Esophagus squamous epithelium (tissue), 4 donors: Measurements from ENCODE around the gene BMERB1.

Experiments
- POLR2A ChIP-seq, 4 donors: fragments of 450-650 bp; IDR thresholded peaks; one replicate each; pipeline ENCODE4 v1.6.1; 2017; ENCODE audit warnings: antibody characterized with exemption in 4 of 4, mild to moderate bottlenecking in 4 of 4, moderate library complexity in 3 of 4
- TF ChIP-seq, protein P1 (sequence below), 6 experiments: fragments of 450-650 bp in 4 of 6; fragments of 200-600 bp in 2 of 6; sonication (generic) in 2 of 6; IDR thresholded peaks; one replicate each; pipeline ENCODE4 v1.5.1; 2016 to 2019; ENCODE audit warnings: antibody characterized with exemption in 6 of 6, mild to moderate bottlenecking in 4 of 6, moderate library complexity in 4 of 6

DNA sequence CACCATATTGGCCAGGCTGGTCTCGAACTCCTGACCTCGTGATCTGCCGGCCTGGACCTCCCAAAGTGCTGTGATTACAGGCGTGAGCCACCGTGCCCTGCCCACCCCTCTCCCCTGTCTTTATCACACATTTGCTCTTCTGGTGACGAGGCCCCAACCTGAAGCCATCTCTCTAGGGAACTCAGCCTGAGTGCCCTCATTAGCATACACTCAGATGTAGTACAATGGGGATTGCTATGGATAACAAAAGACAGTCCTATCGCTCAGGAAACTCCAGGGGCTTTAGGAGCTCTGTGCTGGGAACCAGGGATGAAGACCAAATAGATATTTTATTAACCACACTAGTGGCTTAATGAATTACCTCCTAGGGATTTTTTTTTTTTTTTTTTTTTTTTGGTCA lies 107.9 kb downstream of the BMERB1 start:
- TF ChIP-seq, protein P1, sequence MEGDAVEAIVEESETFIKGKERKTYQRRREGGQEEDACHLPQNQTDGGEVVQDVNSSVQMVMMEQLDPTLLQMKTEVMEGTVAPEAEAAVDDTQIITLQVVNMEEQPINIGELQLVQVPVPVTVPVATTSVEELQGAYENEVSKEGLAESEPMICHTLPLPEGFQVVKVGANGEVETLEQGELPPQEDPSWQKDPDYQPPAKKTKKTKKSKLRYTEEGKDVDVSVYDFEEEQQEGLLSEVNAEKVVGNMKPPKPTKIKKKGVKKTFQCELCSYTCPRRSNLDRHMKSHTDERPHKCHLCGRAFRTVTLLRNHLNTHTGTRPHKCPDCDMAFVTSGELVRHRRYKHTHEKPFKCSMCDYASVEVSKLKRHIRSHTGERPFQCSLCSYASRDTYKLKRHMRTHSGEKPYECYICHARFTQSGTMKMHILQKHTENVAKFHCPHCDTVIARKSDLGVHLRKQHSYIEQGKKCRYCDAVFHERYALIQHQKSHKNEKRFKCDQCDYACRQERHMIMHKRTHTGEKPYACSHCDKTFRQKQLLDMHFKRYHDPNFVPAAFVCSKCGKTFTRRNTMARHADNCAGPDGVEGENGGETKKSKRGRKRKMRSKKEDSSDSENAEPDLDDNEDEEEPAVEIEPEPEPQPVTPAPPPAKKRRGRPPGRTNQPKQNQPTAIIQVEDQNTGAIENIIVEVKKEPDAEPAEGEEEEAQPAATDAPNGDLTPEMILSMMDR (IDR thresholded peaks at IDR 0.05), result no peak
- no peak for TF ChIP-seq POLR2A (IDR thresholded peaks at IDR 0.05)
